DND-41 (cell line): ENCODE data around the gene MUC5B.

ENCODE experiments used
- ATAC-seq: fragments of 200-7000 bp; cut with Tn5 transposase; 3 replicates; pipeline ENCODE4 v1.9.1; 2021; ENCODE audit warnings: low read depth; ENCODE audit not compliant: insufficient read depth
- DNase-seq: peaks from one replicate; pipeline ENCODE4 v3.0.0-alpha.2; 2020
- H2AFZ ChIP-seq: 2 replicates; pipeline ENCODE4 v1.6.0; 2012; ENCODE audit warnings: low read depth, low read length
- H3K27ac ChIP-seq: 2 replicates; pipeline ENCODE4 v1.5.1; 2012; ENCODE audit warnings: low read length, inconsistent platforms
- H3K27me3 ChIP-seq: fragments of 200-600 bp; sonication (generic); 2 replicates; pipeline ENCODE4 v1.6.0; 2012; ENCODE audit warnings: low read length, mild to moderate bottlenecking, inconsistent platforms; ENCODE audit not compliant: insufficient read depth, poor library complexity
- H3K36me3 ChIP-seq: 2 replicates; pipeline ENCODE4 v1.5.1; 2012; ENCODE audit warnings: low read length, inconsistent platforms; ENCODE audit not compliant: insufficient read depth
- H3K4me1 ChIP-seq: 2 replicates; pipeline ENCODE4 v1.5.1; 2012; ENCODE audit warnings: mild to moderate bottlenecking, low read length; ENCODE audit not compliant: insufficient read depth
- H3K4me2 ChIP-seq: 2 replicates; pipeline ENCODE4 v1.6.0; 2012; ENCODE audit warnings: mild to moderate bottlenecking, moderate library complexity, low read length, inconsistent platforms; ENCODE audit not compliant: insufficient read depth
- H3K4me3 ChIP-seq, 2 experiments: fragments of 200-600 bp in 1 of 2; shearing (Covaris generic) in 1 of 2; 2 replicates each; pipeline ENCODE4 v1.5.1; 2012 to 2016; ENCODE audit warnings: inconsistent platforms in 2 of 2, low read length in 2 of 2, mild to moderate bottlenecking in 2 of 2, low read depth in 1 of 2, moderate library complexity in 1 of 2
- H3K79me2 ChIP-seq: 2 replicates; pipeline ENCODE4 v1.6.0; 2012; ENCODE audit warnings: low read length, inconsistent platforms; ENCODE audit not compliant: insufficient read depth
- H3K9ac ChIP-seq: 2 replicates; pipeline ENCODE4 v1.6.0; 2012; ENCODE audit warnings: low read depth, mild to moderate bottlenecking, inconsistent platforms, low read length, moderate library complexity
- H3K9me3 ChIP-seq: 2 replicates; pipeline ENCODE4 v1.5.1; 2012; ENCODE audit warnings: low read length, moderate library complexity, mild to moderate bottlenecking, inconsistent platforms; ENCODE audit not compliant: insufficient read depth, severe bottlenecking
- H4K20me1 ChIP-seq: 2 replicates; pipeline ENCODE4 v1.6.0; 2012; ENCODE audit warnings: low read length; ENCODE audit not compliant: insufficient read depth
- CTCF ChIP-seq: IDR thresholded peaks from 2 replicates; pipeline ENCODE4 v1.5.1; 2012; ENCODE audit warnings: borderline replicate concordance, low read length, moderate library complexity, mild to moderate bottlenecking; ENCODE audit not compliant: poor library complexity, severe bottlenecking; ENCODE audit errors: extremely low read depth
- EZH2 ChIP-seq: IDR thresholded peaks from 3 replicates; pipeline ENCODE4 v1.6.1; 2012; ENCODE audit warnings: borderline replicate concordance, low read depth, mild to moderate bottlenecking, moderate library complexity, low read length, inconsistent platforms; ENCODE audit not compliant: severe bottlenecking

Gene MUC5B

DNA sequence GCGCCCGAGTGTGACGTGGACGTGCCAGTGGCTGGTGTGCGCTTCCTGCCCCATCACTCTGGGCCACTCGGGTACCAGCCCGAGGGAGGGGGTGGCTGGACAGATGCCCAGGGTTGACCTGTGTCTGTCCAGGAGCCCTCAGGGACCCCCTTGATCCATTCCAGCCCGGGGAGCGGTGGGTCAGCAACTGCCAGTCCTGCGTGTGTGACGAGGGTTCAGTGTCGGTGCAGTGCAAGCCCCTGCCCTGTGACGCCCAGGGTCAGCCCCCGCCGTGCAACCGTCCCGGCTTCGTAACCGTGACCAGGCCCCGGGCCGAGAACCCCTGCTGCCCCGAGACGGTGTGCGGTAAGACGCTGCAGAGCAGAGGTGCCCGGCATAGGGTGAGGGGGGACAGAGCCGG, 34.5 kb downstream of the MUC5B start:
- DNase-seq = no peak
- H3K79me2 ChIP-seq = no peaks in the 10 kb centered on the region
- no peaks in the 10 kb centered on the region for H3K36me3 ChIP-seq
- H3K9me3 ChIP-seq = no peaks in the 10 kb centered on the region
- peaks cover 12% of the 10 kb centered on the region for H3K4me1 ChIP-seq
- no peak overlapping the region for H3K4me3 ChIP-seq
- TF ChIP-seq CTCF (no peak), EZH2 (no peak)
- no peak for ATAC-seq
- no peaks in the 10 kb centered on the region for H4K20me1 ChIP-seq
- no peaks in the 10 kb centered on the region for H3K27me3 ChIP-seq
- no peak overlapping the region for H3K4me2 ChIP-seq
- H3K9ac ChIP-seq = no peak overlapping the region
- no peak overlapping the region for H2AFZ ChIP-seq
- H3K27ac ChIP-seq = no peak overlapping the region

- Histone ChIP-seq H3K36me3 (no peaks in the 10 kb centered on the region), H2AFZ (no peak overlapping the region), H3K4me3 (no peak overlapping the region), H3K27ac (no peak overlapping the region), H3K9me3 (no peaks in the 10 kb centered on the region), H3K4me1 (peaks cover 15% of the 10 kb centered on the region), H3K4me2 (no peak overlapping the region), H3K9ac (no peak overlapping the region), H3K27me3 (no peaks in the 10 kb centered on the region), H4K20me1 (no peaks in the 10 kb centered on the region), H3K79me2 (no peaks in the 10 kb centered on the region)
- TF ChIP-seq CTCF (no peak), EZH2 (no peak)
- DNase-seq = no peak
- no peak for ATAC-seq
Measured at GRCh38 chr11:1257916-1258315, 35.0 kb downstream of the MUC5B start.

- Histone ChIP-seq H3K4me2 (no peak overlapping the region), H3K27ac (no peak overlapping the region), H2AFZ (no peak overlapping the region), H3K9ac (no peak overlapping the region), H3K27me3 (no peaks in the 10 kb centered on the region), H3K9me3 (no peaks in the 10 kb centered on the region), H3K4me1 (peaks cover 18% of the 10 kb centered on the region), H3K79me2 (no peaks in the 10 kb centered on the region), H4K20me1 (no peaks in the 10 kb centered on the region), H3K4me3 (no peak overlapping the region), H3K36me3 (no peaks in the 10 kb centered on the region)
- no peak for ATAC-seq
- TF ChIP-seq EZH2 (no peak), CTCF (no peak)
- DNase-seq = no peak
Measured at GRCh38 chr11:1258401-1259075, 35.7 kb downstream of the MUC5B start.
